HepG2 (cell line): Measurements from ENCODE around the gene COPB2. TPM values are rescaled to one million over a fixed set of nuclear protein-coding genes. Genes with fewer than 3 reads are reported as not detected.

ENCODE experiments used
- DNMT1 ChIP-seq: sonication (generic); formaldehyde crosslinking; IDR thresholded peaks from 2 replicates; pipeline ENCODE4 v1.5.1; 2020; ENCODE audit warnings: mild to moderate bottlenecking, missing genetic modification reagents
- FUBP1 ChIP-seq: sonication (generic); formaldehyde crosslinking; IDR thresholded peaks from 2 replicates; pipeline ENCODE4 v1.5.1; 2020; ENCODE audit warnings: missing genetic modification reagents, mild to moderate bottlenecking, borderline replicate concordance
- KDM6A ChIP-seq: IDR thresholded peaks from 2 replicates; pipeline ENCODE4 v1.6.1; 2016; ENCODE audit warnings: low read depth
- MATR3 ChIP-seq: sonication (generic); formaldehyde crosslinking; IDR thresholded peaks from 2 replicates; pipeline ENCODE4 v1.4.0; 2020; ENCODE audit warnings: missing genetic modification reagents
- MAX ChIP-seq: IDR thresholded peaks from 2 replicates; pipeline ENCODE4 v1.6.1; 2012; ENCODE audit warnings: inconsistent platforms
- MEF2D ChIP-seq: sonication (generic); formaldehyde crosslinking; IDR thresholded peaks from 2 replicates; pipeline ENCODE4 v1.5.1; 2020; ENCODE audit warnings: mild to moderate bottlenecking, missing genetic modification reagents
- NCOA1 ChIP-seq: sonication (generic); formaldehyde crosslinking; IDR thresholded peaks from 2 replicates; pipeline ENCODE4 v1.9.0; 2021; ENCODE audit warnings: missing genetic modification reagents
- NFIC ChIP-seq: IDR thresholded peaks from 2 replicates; pipeline ENCODE4 v1.6.1; 2012; ENCODE audit warnings: mild to moderate bottlenecking, low read length, inconsistent platforms
- NPAS2 ChIP-seq: sonication (generic); formaldehyde crosslinking; IDR thresholded peaks from 2 replicates; pipeline ENCODE4 v1.8.0; 2022; ENCODE audit warnings: mild to moderate bottlenecking, missing genetic modification reagents, borderline replicate concordance
- PAF1 ChIP-seq: IDR thresholded peaks from 2 replicates; pipeline ENCODE4 v1.6.1; 2016; ENCODE audit warnings: missing genetic modification reagents, missing compliant biosample characterization
- PAX8 ChIP-seq: sonication (generic); formaldehyde crosslinking; IDR thresholded peaks from 2 replicates; pipeline ENCODE4 v1.8.0; 2022; ENCODE audit warnings: mild to moderate bottlenecking, missing genetic modification reagents, borderline replicate concordance
- RFXAP ChIP-seq: sonication (generic); formaldehyde crosslinking; IDR thresholded peaks from 2 replicates; pipeline ENCODE4 v1.4.0; 2020; ENCODE audit warnings: missing genetic modification reagents, borderline replicate concordance
- SOX13 ChIP-seq, 3 experiments: fragments of 450-650 bp in 1 of 3; sonication (generic) in 1 of 3; formaldehyde crosslinking in 1 of 3; IDR thresholded peaks in 2 of 3; conservative IDR thresholded peaks in 1 of 3; 2 replicates each; pipeline versions ENCODE4 v1.5.0 to v1.6.1; 2016 to 2020; ENCODE audit warnings: antibody characterized with exemption in 1 of 3, mild to moderate bottlenecking in 1 of 3, missing compliant biosample characterization in 1 of 3, missing genetic modification reagents in 1 of 3, moderate library complexity in 1 of 3
- SP5 ChIP-seq: IDR thresholded peaks from 2 replicates; pipeline ENCODE4 v1.6.1; 2016; ENCODE audit warnings: low read depth, borderline replicate concordance
- U2AF1 ChIP-seq: fragments of 200-400 bp; formaldehyde crosslinking; optimal IDR thresholded peaks from 2 replicates; pipeline ENCODE3; 2017; ENCODE audit warnings: mild to moderate bottlenecking, low read depth, low read length
- YY1 ChIP-seq: IDR thresholded peaks from 2 replicates; pipeline ENCODE4 v1.6.1; 2011; ENCODE audit warnings: low read length, low read depth, moderate library complexity, mild to moderate bottlenecking; ENCODE audit not compliant: insufficient read depth, insufficient replicate concordance
- ZNF317 ChIP-seq: sonication (generic); formaldehyde crosslinking; IDR thresholded peaks from 2 replicates; pipeline ENCODE4 v1.5.0; 2020; ENCODE audit warnings: mild to moderate bottlenecking, missing genetic modification reagents
- ZNF414 ChIP-seq: sonication (generic); formaldehyde crosslinking; IDR thresholded peaks from 2 replicates; pipeline ENCODE4 v1.5.0; 2020; ENCODE audit warnings: missing genetic modification reagents
- ZNF616 ChIP-seq: sonication (generic); formaldehyde crosslinking; IDR thresholded peaks from 2 replicates; pipeline ENCODE4 v1.5.0; 2020; ENCODE audit warnings: low read depth, mild to moderate bottlenecking, missing genetic modification reagents
- ZNF687 ChIP-seq: sonication (generic); formaldehyde crosslinking; IDR thresholded peaks from 2 replicates; pipeline ENCODE4 v1.5.1; 2020; ENCODE audit warnings: mild to moderate bottlenecking, missing genetic modification reagents, moderate library complexity
- polyA plus RNA-seq, 8 experiments: library from polyadenylated mRNA; depleted of rRNA in 3 of 8; stranded (reverse) in 7 of 8; unstranded in 1 of 8; fragments of >200 nt; fragmentation: Illumina TruSeq in 4 of 8; extraction: Trizol in 4 of 8; gene quantifications; 2 replicates each; pipeline versions ENCODE4 v1.2.1 to v1.2.3, GENCODE V29; 2011 to 2016; ENCODE audit warnings: low read depth in 4 of 8, missing spikeins in 1 of 8, mixed read lengths in 1 of 8; ENCODE audit not compliant: insufficient read depth in 1 of 8
- total RNA-seq, 5 experiments: library from RNA; depleted of rRNA; stranded (reverse); fragments of >200 nt; fragmentation: Illumina TruSeq; extraction: Trizol; gene quantifications; 2 replicates each; pipeline ENCODE4 v1.2.3, GENCODE V29; 2016; ENCODE audit warnings: low read depth in 1 of 5

COPB2 gene
- total and polyA plus RNA-seq, 2 of the 13 experiments (the other 11 are each of a cell fraction or from before 2014, with no cell fraction given): 83.3 to 217 TPM

- TF ChIP-seq FUBP1 (CRISPR knock-in tag): no peak
- peak; percentile 31; the same call in 1 of the 2 replicates for TF ChIP-seq RFXAP (CRISPR knock-in tag)
- no peak for TF ChIP-seq PAF1
- no peak for TF ChIP-seq U2AF1
- no peak for TF ChIP-seq NPAS2 (CRISPR knock-in tag)
- TF ChIP-seq YY1: peak; percentile 95
- no peak for TF ChIP-seq SP5 (CRISPR knock-in tag)
- peak; percentile 78 for TF ChIP-seq ZNF687 (CRISPR knock-in tag)
- TF ChIP-seq DNMT1 (CRISPR knock-in tag): 0 out of 2 replicates have a peak, but pooled peaks have one; percentile 58
- 0 out of 2 replicates have a peak, but pooled peaks have one; percentile 52 for TF ChIP-seq MAX
- TF ChIP-seq ZNF616 (CRISPR knock-in tag): no peak; the same call in 1 of the 2 replicates
- no peak for TF ChIP-seq PAX8
- TF ChIP-seq NFIC: peak; percentile 54; the same call in 1 of the 2 replicates
- TF ChIP-seq ZNF414 (CRISPR knock-in tag): no peak
- TF ChIP-seq ZNF317: peak; percentile 80
- peak; percentile 29; the same call in 1 of the 2 replicates for TF ChIP-seq KDM6A (CRISPR knock-in tag)
- no peak for TF ChIP-seq SOX13 (IDR thresholded peaks at IDR 0.05)
- TF ChIP-seq SOX13 (CRISPR knock-in tag; conservative IDR thresholded peaks at IDR 0.05 in 1 of 2, IDR thresholded peaks at IDR 0.05 in 1 of 2): no peak; a peak in 1 of 4 replicates
- TF ChIP-seq NCOA1 (CRISPR knock-in tag): no peak
- TF ChIP-seq MEF2D: peak; percentile 63; the same call in 1 of the 2 replicates
- no peak for TF ChIP-seq MATR3 (CRISPR knock-in tag)
Observed at GRCh38 chr3:139343895-139344856, 45.3 kb downstream of the COPB2 start, which contains the start of gene MRPS22 (continued).
